Measurements from ENCODE around the gene SLC6A3. TPM values are rescaled to one million over a fixed set of nuclear protein-coding genes. Genes with fewer than 3 reads are reported as not detected.

The SLC6A3 gene
- total RNA-seq, 1 experiment from 2014 or later: 0.74 TPM

- no peak for TF ChIP-seq ARID4B (CRISPR knock-in tag; IDR thresholded peaks at IDR 0.05; ENCODE audit: borderline replicate concordance)
- TF ChIP-seq MXD4 (CRISPR knock-in tag; IDR thresholded peaks at IDR 0.05; ENCODE audit: borderline replicate concordance): no peak
Observed at GRCh38 chr5:1436681-1437080, 8.6 kb downstream of the SLC6A3 start (continued).

- H3K9me3 Mint-ChIP-seq: peaks cover 40% of the 10 kb centered on the region
- no peak overlapping the region for H3K27ac Mint-ChIP-seq
- TF ChIP-seq ZNF396 (CRISPR knock-in tag; IDR thresholded peaks at IDR 0.05; ENCODE audit: borderline replicate concordance) (no peak), KAT7 (CRISPR knock-in tag; IDR thresholded peaks at IDR 0.05; ENCODE audit: borderline replicate concordance) (no peak), SMAD4 (CRISPR knock-in tag; IDR thresholded peaks at IDR 0.05) (no peak), NR1H2 (CRISPR knock-in tag; IDR thresholded peaks at IDR 0.05) (no peak), ATF1 (CRISPR knock-in tag; IDR thresholded peaks at IDR 0.05) (no peak), TEAD4 (CRISPR knock-in tag; IDR thresholded peaks at IDR 0.05) (no peak), ZNF219 (CRISPR knock-in tag; IDR thresholded peaks at IDR 0.05; ENCODE audit: borderline replicate concordance) (no peak), AFF4 (CRISPR knock-in tag; IDR thresholded peaks at IDR 0.05; ENCODE audit: borderline replicate concordance) (no peak), ZBTB21 (CRISPR knock-in tag; IDR thresholded peaks at IDR 0.05; ENCODE audit: borderline replicate concordance) (no peak), ZNF281 (CRISPR knock-in tag; IDR thresholded peaks at IDR 0.05) (no peak), JAZF1 (CRISPR knock-in tag; IDR thresholded peaks at IDR 0.05) (no peak), E2F5 (CRISPR knock-in tag; IDR thresholded peaks at IDR 0.05) (no peak), ZNF121 (CRISPR knock-in tag; IDR thresholded peaks at IDR 0.05) (no peak), GTF2I (CRISPR knock-in tag; conservative IDR thresholded peaks at IDR 0.05) (no peak), AR (CRISPR knock-in tag; IDR thresholded peaks at IDR 0.05) (no peak)
- ChIA-PET CTCF (interaction anchor here (1.0 to 1.5 kb wide), 2 partner anchors 32 to 209 kb away, joined by 4 read pairs; no protein-coding TSS in a partner anchor), POLR2A (no interaction called here)
- H3K4me3 Mint-ChIP-seq: no peak overlapping the region
- peaks cover 8% of the 10 kb centered on the region; the same call in 1 of the 2 replicates for H3K4me1 Mint-ChIP-seq
- DNase-seq (ENCODE audit: low spot score) (no peak), ATAC-seq (no peak)
- peaks cover 12% of the 10 kb centered on the region for H3K36me3 Mint-ChIP-seq
- peaks cover 15% of the 10 kb centered on the region for H3K27me3 Mint-ChIP-seq (ENCODE audit: low read depth)
Observed at GRCh38 chr5:1436036-1436435, 9.2 kb downstream of the SLC6A3 start.
